Fibroblast of pulmonary artery (primary cell): ENCODE data around the gene NEUROG2.

Source experiments
- DNase-seq: peaks from one replicate; pipeline ENCODE4 v3.0.0-alpha.2; 2010; ENCODE audit warnings: low read depth
- H3K4me3 ChIP-seq: replicated peaks from 2 replicates; pipeline ENCODE4 v1.5.1; 2011; ENCODE audit warnings: low read depth, mild to moderate bottlenecking, control low read depth, low read length, moderate library complexity
- TF ChIP-seq, protein P1 (sequence below): IDR thresholded peaks from 2 replicates; pipeline ENCODE4 v1.5.1; 2011; ENCODE audit warnings: mild to moderate bottlenecking, control low read depth, low read length, inconsistent platforms; ENCODE audit errors: missing control alignments

NEUROG2 gene

DNA sequence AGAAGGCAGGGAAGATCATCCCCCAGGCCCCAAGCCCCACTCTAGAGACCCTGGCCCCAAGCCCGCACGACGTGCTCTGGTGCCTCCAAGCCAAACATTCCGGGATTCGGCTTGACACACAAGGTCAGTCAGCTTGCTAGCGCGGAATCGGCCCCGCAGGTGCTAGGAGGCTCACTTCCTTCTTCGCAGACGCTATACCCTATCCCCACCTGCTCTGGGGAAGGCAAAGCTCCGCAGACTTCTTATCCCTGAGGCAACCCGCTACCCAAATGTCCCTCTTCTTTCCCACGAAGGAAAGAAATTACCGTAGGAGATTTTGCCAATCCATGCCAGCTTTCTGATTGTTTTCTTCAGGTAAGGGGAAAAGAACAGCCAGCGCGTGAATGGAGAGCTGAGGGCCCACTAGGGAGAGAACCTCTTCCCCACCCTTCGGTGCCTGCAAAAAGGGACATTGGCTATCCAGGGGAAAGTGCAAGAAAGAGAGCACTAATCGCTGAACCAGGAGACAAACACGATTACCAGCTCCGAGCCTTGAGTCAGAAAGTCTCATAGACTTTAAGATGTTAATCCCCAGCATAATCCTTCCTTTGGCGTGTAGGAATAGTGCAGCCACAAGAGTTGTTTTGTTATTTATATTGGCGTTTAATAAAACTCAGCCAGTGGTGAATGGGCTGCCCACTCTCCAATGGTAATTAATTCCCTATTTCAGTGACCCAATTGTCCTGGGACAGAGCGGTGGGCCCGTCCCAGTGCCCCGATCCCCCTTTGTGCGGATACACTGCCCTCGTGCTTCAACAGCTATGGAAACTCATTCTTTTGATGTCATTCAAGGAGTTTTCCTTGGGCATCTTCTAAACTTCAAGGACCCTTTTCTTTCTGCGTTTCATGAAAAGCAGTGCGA lies 5.4 kb upstream of the NEUROG2 start:
- no peak overlapping the region for H3K4me3 ChIP-seq
- DNase-seq, result no peak
- TF ChIP-seq, protein P1, sequence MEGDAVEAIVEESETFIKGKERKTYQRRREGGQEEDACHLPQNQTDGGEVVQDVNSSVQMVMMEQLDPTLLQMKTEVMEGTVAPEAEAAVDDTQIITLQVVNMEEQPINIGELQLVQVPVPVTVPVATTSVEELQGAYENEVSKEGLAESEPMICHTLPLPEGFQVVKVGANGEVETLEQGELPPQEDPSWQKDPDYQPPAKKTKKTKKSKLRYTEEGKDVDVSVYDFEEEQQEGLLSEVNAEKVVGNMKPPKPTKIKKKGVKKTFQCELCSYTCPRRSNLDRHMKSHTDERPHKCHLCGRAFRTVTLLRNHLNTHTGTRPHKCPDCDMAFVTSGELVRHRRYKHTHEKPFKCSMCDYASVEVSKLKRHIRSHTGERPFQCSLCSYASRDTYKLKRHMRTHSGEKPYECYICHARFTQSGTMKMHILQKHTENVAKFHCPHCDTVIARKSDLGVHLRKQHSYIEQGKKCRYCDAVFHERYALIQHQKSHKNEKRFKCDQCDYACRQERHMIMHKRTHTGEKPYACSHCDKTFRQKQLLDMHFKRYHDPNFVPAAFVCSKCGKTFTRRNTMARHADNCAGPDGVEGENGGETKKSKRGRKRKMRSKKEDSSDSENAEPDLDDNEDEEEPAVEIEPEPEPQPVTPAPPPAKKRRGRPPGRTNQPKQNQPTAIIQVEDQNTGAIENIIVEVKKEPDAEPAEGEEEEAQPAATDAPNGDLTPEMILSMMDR, result no peak

DNA sequence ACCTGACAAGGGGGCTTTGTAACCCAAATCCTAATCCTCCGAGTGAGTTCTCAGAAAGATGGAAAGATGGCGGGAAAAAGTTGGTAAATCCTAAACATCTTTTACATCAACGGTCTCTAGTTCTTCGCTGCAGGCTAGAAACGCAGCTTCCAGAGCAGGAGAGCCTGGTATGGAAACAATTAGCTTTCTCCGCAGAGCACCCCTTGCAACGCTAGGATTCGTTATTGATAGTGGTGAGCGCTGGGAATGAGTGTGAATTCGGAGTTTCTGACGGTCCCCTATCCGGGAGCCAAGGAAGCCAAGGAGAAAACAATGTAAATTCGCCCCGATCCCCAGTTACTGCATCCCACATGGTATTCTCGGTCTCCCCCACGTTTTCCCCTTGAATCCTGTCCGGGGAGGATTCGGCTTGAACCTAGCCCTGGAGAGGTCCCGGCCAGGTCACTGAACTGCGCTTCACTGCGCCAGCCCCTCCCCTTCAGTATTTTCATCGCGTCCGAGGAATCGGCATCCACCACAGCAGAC lies 4.7 kb upstream of the NEUROG2 start:
- TF ChIP-seq, protein P1, result no peak
- no peak for DNase-seq
- H3K4me3 ChIP-seq, result no peak overlapping the region

DNA sequence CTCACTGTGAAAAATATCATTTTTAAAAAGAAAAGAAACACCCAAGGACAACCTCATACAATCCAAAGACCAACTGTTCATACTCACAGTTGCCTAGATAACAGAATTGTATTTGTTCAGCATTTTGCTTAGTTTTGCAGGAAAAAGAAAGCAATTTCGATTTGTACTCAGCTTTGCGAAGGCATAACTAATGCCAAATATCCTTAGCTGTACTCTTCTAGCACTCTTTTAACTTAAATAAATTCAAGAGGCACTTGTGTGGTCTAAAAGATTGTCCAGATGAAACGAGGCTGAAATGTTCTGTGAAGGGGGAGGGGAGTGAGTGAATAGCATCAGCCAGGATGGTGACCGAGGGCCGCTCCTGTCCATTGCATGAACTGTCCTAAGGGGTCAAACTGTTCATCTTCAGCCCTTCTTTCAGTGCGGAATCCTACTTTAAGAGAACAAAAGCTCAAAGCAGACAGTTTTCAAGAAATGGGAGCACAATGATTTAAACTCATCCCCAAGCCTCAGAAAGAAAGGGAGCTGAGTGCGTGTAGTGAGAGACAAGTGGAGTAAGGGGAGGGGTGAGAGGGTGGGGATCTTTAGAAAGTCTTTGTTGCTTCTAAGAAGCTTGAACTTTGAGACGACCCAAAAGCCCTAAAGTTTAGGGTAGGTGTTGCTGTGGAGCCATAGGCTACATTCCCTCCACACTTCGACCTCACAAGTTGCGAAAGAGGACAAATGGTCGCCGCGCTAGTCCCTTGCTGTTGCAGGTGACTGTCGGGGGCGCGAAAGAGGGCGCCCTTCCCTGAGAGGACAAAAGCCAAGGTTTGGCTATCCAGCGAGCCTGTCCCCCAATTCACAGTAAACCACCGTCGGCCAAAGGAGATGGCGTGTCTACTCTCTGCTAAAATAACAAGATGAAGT lies 4.0 kb upstream of the NEUROG2 start:
- DNase-seq, result no peak
- no peak overlapping the region for H3K4me3 ChIP-seq
- TF ChIP-seq, protein P1, result no peak

DNA sequence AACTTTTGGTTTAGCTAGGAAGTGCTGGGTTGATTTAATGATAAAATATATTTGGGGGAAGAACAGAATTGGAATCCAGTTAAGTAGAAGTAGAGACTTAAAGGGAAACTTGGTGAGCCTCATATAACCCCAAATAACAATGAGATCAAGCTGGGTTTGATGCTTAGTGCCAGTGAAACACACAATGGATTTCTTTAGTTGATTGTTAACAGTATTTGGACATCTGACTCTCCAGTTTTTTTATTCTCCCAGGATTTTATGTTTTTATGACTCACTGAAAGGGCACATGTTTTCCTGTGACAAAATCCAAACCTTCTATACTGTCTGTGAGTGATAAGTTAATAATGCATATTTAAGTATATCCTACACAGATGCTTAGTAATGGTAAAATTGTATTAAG lies 2.7 kb upstream of the NEUROG2 start:
- no peak for DNase-seq
- TF ChIP-seq, protein P1, result no peak
- no peak overlapping the region for H3K4me3 ChIP-seq

DNA sequence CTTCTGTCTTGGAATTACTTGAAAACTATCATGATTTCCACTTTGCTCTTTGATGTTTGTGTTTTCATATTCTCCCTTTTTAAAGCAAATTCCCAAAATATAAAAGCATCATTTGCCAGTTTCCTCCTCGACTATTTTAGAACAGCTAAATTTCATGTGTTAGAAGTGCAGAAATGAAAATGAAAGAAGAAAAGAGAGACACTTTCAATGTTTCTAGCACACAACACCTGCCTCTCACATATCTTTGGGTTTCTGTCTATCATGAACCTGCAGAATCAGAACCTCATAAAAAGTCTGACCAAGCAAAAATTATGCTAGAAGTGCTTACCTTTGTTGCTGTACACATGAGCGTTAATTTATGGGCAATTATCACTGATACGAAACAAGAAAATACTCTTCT lies 1.9 kb upstream of the NEUROG2 start:
- H3K4me3 ChIP-seq, result no peak overlapping the region
- TF ChIP-seq, protein P1, result no peak
- DNase-seq, result no peak

DNA sequence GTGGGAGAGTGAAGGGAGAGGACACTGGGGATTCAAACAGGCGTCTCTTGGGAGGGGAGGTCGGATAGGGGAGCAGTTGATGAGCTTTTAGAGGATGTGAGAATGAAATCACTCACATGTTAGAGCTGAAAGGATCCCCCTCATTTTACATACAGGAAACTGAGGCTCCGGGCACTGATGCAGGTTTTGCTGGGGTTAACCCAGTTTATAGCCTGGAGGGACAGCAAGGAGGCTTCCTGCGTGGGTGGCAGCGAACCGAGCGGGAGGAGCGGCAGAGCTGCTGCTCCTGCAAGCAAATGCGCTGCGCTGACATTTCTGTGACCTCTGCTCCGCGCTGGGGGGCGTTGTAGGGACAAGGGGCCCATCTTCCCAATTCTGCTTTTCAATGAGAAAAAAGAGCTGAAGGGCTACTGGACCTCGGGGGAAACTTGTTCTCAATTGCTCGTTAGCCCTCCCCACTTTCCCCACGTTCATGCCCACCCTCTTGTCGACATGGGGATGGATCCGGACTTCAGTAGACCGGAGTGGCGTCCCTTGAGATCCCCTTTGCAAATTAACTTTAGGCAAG lies 1.2 kb upstream of the NEUROG2 start:
- no peak overlapping the region for H3K4me3 ChIP-seq
- TF ChIP-seq, protein P1, result no peak
- DNase-seq, result no peak
